Epithelial cell of proximal tubule (primary cell): Measurements from ENCODE around the gene SIDT1. TPM values are rescaled to one million over a fixed set of nuclear protein-coding genes. Genes with fewer than 3 reads are reported as not detected.

ENCODE experiments used
- DNase-seq: peaks from one replicate; pipeline ENCODE4 v3.0.0-alpha.2; 2011; ENCODE audit warnings: low read depth
- H3K4me3 ChIP-seq: 2 replicates; pipeline ENCODE4 v1.5.1; 2011; ENCODE audit warnings: low read depth, mild to moderate bottlenecking, low read length
- CTCF ChIP-seq: conservative IDR thresholded peaks from 2 replicates; pipeline ENCODE4 v1.5.1; 2012; ENCODE audit warnings: low read depth, mild to moderate bottlenecking, low read length
- total RNA-seq: library from RNA; depleted of rRNA; stranded (reverse); fragments of >200 nt; gene quantifications from 2 replicates; pipeline ENCODE4 v1.2.3, GENCODE V29; 2015

SIDT1 gene
- total RNA-seq, 1 donor from 2014 or later, result not detected

DNA sequence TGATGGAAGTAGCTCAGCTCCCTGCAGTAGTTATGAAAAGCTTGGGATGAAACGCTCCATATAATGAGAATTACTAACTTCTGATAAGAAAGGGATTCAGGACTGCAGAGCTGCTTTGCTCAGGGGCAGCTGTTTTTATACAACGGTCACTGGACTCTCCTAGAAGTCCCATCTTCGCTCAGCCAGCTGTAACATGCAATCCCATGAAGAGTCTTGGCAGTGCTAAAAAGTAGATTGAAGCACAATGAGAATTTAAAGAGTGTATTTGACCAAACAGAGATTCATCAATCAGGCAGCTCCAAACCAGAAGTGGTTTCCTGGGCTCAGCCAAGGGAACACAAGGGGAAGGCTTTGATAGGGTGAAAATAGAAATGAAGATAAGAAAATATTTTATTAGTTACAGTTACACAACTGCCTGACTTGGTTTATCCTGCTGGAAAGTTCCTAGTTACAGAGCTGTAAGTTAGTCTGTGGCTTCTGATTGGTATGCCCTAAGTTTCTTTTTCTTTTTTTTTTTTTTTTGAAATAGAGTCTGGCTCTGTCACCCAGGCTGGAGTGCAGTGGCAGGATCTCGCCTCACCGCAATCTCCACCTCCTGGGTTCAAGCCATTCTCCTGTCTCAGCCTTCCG lies 24.1 kb downstream of the SIDT1 start:
- H3K4me3 ChIP-seq, result no peak overlapping the region
- DNase-seq, result no peak

DNA sequence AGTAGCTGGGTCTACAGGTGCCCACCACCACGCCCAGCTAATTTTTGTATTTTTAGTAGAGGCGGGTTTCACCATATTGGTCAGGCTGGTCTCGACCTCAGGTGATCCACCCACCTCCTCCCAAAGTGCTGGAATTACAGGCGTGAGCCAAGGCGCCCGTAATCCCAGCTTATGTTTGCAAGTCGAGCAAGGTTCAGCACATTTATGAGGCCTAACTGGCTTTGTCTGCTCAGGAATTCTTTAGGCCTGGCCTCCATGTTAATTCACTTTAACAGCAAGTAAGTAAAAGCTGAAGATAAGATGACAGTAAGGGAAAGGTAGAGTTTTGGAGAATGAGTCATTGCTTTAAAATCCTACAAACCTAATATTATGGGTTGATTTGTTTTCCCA lies 24.6 kb downstream of the SIDT1 start:
- DNase-seq, result no peak
- no peak for TF ChIP-seq CTCF
- no peak overlapping the region for H3K4me3 ChIP-seq

More for the DNA sequence above, 24.1 kb downstream of the SIDT1 start:
- TF ChIP-seq CTCF, result no peak

DNA sequence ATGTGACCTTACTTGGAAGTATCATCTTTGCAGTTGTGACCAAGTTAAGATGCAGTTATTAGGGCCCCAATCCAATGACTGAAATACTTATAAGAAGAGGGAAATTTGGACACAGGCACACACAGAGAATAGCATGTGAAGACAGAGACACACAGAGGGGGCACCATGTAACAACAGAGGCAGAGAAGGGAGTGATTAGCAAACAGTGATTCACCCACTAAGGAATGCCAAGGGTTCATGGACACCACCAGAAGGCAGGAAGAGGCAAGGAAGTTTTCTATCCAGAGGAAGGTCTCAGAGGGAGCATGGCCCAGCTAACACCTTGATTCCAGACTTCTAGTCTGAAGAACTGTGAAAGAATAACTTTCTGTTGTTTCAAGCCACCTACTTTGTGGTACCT lies 25.0 kb downstream of the SIDT1 start:
- peak; percentile 61 for TF ChIP-seq CTCF
- peak; percentile 56 for DNase-seq
- H3K4me3 ChIP-seq, result no peak overlapping the region

DNA sequence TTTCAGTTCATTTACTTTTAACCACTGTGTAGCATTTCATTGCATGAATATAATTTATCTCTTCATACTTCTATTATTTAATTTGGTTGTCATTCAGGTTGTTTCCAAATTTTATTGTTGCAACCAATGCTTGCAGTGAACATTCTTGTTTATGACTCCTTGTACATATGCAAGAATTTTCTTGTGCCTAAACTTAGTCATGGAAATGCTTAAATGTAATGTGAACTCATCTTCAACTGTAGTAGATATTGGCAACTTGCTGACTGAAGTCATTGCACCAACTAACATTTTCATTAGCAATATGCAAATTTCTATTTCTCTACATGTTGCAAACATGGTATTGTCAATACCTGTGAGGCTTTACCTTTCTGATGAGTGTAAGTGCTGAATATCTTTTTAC lies 26.7 kb downstream of the SIDT1 start:
- no peak for DNase-seq
- H3K4me3 ChIP-seq, result no peak overlapping the region
- TF ChIP-seq CTCF, result no peak

DNA sequence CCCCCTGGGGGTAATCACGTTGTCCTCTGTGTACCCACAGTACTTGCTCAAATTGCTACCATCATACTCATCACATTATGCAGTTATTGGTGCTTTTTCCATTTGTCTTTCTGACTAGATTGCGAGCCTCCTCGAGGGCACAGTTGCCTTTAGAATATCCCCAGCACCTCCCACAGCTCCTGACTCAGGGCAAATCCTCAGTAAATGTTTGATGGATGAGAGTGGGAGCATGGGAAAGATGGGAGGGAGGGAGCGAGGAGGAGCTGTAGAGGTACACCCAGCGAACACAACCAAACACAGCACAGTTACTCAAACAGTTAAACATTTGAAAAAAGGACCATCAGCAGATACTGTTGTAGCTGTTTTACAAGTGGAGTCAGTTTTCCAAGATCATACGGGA lies 27.9 kb downstream of the SIDT1 start:
- no peak for TF ChIP-seq CTCF
- H3K4me3 ChIP-seq, result no peak overlapping the region
- no peak for DNase-seq

- no peak overlapping the region for H3K4me3 ChIP-seq
- peak; percentile 47 for DNase-seq
- no peak for TF ChIP-seq CTCF
These were observed 28.7 kb downstream of the SIDT1 start for GRCh38 chr3:113560831-113561623.

GRCh38 chr3:113565555-113565954 lies 33.2 kb downstream of the SIDT1 start:
- no peak for DNase-seq
- no peak for TF ChIP-seq CTCF

More at GRCh38 chr3:113565555-113565954, 33.2 kb downstream of the SIDT1 start:
- no peak overlapping the region for H3K4me3 ChIP-seq
